NCI-H510A (cell line): Measurements from ENCODE around the gene NACC1.
"Not testable (repeated sequence)": the region's sequence is repeated elsewhere in the genome, so short reads cannot be mapped to it uniquely, and the experiment has no call there.

Experiments used
- DNase-seq: peaks from one replicate; lab custom pipeline; 2025; lab: John Stamatoyannopoulos, UW

The NACC1 gene

DNA sequence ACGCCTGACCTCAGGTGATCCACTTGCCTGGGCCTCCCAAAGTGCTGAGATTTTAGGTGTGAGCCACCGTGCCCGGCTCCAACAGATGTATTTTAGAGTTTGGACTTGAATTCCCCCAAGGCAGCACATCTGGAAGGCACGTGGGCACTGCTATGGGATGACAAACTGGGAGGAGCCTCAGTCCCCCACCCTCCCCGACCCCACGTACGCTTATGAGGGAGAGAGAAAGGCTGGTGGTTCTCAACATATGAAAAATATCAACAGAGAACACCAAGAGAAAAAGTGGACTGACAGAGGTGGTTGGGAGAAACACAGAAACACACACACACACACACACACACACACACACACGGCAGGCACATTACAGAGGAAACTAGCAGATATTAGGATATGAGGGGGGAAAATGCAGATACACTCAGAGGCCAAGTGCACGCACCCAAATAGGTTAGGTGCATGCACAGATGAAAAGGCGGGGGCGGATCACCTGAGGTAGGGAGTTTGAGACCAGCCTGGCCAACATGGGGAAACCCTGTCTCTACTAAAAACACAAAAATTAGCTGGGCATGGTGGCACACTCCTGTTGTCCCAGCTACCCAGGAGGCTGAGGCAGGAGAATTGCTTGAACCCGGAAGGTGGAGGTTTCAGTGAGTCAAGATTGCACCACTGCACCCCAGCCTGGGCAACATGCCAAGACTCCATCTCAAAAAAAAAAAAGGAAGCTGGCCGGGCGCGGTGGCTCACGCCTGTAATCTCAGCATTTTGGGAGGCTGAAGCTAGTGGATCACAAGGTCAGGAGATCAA, 28.9 kb downstream of the NACC1 start:
- no peak for DNase-seq

DNA sequence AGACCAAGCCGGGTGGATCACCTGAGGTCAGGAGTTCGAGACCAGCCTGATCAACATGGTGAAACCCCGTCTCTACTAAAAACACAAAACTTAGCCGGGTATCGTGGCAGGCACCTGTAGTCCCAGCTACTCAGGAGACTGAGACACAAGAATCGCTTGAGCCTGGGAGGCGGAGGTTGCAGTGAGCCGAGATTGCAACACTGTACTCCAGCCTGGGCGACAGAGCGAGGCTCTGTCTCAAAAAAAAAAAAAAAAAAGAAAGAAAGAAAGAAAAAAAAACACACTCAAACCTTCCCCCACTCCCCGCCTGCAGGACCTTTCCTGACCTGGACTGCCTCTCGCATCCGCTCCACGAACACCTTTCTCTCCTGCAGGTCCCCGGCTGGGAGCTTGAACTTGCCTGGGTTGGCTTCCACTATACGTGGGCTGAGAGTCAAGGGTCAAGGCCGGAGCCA, 31.1 kb downstream of the NACC1 start:
- not testable (repeated sequence) for DNase-seq

DNA sequence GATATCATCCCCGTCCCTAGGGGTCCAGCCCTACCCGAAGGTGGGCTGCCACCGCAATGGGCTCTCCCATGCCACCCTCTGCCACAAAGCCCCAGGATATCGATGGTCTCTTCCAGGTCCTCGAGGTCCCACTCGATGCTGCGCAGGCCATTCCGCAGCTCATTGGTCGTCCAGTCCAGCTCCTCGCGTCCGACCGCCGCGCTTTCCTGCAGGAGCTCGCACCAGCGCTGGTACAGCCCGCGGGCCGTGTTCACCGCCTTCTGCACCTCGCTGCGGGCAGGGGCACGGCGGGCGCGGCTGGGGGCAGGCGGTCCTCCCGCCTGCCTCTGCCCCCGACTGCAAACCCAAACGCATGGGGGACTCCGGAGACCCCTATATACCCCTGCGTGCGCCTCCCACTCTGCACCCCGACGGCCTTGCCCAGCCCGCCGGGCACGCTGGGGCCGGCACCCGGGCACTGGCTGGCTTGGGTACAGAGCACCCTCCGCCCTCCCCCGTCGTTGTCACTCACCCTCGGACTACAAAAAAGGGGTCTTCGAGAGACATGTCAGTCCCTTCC, 31.6 kb downstream of the NACC1 start:
- peak; percentile 54 for DNase-seq

DNA sequence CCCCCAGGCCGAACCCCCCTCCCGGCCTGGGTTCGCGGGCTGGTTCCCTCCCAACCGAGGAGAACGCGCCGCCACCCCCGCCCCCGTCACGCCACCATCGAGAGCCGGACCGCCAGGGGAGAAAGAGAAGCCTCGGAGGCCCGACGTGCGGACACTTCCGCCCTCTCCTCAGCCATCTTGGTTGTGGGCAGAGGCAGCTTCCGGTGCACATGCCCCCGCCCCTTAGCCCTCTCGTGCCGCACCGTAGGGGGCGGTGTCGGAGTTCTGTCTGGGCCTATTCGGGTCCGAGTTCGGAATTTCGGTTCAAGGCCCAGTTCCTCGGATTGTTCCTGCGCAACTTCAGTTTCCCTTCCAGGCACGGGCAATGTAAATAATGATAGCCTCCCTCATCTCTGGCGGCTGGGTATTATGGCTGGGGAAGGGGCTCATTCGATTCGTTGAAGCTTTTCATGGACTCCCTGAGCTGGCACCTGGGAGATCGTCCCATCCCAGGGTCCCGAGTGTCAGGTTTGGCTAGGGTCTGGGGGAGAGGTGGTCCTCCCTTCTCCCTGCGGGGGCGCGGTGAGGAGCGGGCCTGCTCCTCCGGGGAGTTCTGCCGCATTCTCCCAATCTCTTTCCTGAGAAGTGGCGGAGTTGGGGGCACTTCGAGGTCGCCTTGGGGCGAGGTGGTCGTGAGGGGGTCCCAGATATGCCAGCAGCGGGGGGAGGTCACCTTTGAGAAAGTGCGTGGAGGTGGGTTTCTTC, 32.3 kb downstream of the NACC1 start, which contains the start of the genes IER2 and STX10:
Gene IER2 (plus strand): TSS at position 225 of the 744 bp plus-strand sequence. CDS start 2,776 bp downstream, outside the sequence.
Gene STX10 (minus strand): TSS at position 189 of the 744 bp plus-strand sequence. CDS start 202 bp downstream, outside the sequence.
- DNase-seq, result peak; percentile 89

DNA sequence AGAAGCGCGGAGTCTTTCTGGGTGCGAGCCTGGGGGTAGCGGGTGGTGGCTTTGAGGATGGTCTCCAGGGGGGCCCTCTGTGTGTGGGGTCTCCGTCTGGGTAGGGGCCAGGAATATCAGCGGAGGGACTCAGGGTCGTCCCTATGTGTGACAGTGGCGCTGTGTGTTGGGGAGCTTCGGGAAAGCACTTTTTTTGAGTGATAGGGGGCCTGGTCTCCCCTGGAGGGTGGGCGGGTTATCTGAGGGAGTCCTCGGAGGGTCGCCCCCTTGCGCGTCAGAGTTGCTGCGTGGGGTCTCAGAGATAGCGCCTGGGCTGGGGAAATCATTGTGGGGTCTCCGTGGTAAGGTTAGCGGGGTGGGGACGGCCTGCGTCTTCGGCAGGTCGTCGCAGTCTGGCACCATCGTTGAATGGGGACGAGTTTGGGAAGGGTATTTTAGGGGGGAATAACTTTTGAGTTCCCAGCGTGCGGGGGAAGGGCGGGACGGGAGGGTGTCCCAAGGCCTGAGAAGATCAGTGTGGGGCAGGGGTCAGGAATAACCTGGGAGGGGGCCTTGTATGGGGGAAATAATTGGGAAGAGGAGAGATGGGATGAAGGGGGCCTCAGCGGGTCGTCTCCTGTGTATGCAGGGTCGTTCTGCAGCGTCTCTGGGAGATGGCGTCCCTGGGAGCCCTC, 33.0 kb downstream of the NACC1 start:
- no peak for DNase-seq

DNA sequence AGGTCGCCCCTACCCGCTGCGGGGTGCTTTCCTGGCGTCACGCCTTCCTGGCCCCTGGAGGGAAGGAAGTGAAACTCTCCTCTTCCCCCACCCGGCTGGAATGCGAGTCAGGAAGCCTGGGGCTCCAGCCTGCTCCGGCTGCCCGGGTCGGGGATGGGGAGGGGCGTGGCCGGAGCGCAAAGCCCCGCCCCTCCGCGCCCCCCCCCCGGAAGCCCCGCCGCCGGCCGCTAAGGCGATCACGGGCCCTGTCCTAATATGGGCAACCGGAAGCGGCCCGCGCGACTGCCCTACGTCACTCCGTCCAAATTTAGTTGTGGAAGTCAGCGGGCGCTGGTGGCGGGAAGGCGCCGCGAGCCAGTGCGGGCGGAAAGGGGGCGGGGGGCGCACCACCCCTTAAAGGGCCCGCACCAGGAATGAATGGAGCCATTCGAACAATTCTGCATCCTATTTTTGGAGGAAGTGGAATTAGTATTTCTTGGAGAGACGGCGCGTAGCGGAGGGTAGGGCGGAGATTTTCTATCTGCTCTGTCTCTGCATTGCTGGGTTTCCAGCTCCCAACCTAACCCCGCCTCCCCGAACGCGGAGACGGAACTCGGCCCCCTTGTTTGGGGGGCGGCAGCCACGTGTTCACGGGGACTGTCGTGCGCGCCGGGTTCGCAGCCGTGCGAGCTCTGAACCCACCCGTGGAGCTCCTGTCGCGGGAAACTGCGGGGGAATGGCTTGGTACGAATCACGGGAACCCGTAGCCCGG, 33.7 kb downstream of the NACC1 start:
- DNase-seq, result peak; percentile 98

DNA sequence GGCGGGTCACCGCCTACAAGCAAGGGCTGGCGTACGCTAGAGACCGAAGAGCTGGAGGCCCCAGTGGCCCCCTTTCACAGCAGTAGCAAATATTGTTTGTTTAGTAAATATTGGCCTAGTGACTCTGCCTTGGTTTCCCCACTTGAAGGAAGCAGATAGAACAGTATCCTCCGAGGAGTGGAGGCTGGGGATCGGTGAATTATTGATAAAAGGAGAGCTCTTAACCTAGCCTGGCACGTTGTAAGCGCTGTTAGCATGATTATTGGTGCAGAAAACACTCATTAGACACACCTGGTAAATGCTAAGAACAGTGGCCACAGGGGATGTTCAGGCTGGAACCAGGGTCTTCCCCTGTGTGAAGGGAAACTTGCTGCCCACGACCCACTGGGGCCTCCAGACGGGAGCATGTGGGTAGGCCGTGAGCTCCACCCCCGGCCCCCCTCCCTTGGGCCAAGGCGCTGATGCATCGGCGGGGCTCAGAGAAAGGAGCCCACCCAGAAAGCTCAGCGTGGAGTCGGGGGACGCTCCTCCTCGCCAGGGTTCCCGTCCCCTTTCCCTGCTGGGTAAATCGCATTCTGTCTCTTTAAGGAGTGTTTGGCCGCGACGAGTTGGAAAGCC, 34.4 kb downstream of the NACC1 start:
- DNase-seq, result peak; percentile 85

DNA sequence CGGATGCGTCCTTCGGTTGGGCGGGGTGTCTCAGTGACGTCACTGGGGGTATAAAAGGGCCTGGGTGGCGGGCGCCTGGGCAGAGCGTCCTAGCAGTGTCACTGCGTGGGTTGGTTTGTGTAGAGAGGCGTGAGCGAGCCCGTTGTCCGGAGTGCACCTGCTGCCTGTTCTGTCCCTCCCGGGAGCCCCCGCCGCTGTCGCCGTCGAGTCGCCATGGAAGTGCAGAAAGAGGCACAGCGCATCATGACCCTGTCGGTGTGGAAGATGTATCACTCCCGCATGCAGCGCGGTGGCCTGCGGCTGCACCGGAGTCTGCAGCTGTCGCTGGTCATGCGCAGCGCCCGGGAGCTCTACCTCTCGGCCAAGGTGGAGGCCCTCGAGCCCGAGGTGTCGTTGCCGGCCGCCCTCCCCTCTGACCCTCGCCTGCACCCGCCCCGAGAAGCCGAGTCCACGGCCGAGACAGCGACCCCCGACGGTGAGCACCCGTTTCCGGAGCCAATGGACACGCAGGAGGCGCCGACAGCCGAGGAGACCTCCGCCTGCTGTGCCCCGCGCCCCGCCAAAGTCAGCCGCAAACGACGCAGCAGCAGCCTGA, 35.0 kb downstream of the NACC1 start:
- DNase-seq, result no peak

DNA sequence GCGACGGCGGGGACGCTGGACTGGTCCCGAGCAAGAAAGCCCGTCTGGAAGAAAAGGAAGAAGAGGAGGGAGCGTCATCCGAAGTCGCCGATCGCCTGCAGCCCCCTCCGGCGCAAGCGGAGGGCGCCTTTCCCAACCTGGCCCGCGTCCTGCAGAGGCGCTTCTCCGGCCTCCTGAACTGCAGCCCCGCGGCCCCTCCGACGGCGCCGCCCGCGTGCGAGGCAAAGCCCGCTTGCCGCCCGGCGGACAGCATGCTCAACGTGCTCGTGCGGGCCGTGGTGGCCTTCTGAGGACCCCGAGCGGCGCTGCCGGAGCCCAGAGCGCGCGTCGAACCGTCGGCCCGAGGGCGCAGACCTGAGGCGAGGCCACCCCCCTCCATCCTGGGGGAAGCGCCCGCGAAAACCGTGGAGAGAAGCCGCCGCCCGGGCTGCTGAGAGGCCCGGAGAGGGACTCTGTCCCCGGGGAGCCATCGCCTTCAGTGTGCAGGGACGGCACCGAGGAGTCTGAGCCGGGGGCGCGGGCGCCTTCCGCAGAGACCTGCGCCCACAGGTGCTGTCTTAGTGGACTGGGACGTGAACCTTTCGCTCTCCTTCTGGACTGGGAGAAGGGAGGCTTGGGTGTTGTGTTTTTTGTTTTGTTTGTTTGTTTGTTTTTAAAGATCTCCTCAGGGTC, 35.6 kb downstream of the NACC1 start:
- DNase-seq, result no peak

DNA sequence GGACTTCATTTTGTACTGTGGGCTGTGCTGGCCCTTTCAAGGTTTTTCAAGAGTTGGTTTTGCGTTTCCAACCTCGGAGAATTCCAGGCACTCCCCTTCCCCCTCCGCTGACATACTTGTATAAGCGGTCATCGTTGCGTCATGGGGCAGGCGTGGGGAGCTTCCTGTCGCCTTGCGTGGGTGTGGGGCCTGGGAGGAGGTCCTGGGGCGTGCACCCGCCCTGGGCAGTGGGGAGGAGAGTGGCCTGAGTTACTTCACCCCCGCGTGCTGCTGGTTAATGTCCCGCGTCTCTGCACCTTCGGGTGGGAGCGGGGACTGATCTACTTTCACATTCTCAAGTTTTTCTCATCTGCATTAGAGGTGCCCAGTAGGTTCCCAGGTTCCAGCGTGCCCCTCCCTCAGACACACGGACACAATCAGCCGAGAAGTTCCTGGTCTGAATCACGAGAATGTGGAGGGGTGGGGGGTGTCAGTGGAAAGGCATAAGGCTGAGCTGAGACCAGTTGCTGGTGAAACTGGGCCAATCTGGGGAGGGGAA, 36.2 kb downstream of the NACC1 start:
- DNase-seq, result peak; percentile 29

DNA sequence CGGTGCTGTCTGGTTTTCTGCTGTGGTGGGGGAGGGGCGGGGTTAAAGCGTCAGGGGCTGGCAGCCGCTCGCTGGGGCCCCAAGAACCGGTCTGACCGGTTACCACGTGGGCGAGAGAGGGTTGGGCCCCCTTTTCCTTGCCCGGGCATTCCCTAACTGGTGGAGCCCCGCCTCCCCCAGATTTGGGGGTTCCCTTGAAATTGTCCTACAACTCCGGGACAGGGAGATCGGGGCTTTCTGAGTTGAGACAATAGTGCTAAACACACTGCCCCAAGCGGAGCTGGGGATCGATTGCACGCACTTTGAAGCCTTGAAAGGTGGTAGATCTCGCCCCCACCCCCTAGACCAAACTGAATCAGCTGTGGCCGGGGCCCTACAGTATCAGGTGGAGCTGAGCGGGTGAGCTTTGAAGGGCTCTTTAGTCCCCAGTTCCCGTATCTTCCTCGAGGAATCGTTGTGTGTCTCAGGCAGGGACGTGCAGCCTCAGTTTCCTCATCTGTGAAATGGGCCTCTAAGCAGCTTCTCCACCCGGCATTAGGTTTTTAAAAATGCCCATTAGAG, 36.9 kb downstream of the NACC1 start:
- DNase-seq, result peak; percentile 79

DNA sequence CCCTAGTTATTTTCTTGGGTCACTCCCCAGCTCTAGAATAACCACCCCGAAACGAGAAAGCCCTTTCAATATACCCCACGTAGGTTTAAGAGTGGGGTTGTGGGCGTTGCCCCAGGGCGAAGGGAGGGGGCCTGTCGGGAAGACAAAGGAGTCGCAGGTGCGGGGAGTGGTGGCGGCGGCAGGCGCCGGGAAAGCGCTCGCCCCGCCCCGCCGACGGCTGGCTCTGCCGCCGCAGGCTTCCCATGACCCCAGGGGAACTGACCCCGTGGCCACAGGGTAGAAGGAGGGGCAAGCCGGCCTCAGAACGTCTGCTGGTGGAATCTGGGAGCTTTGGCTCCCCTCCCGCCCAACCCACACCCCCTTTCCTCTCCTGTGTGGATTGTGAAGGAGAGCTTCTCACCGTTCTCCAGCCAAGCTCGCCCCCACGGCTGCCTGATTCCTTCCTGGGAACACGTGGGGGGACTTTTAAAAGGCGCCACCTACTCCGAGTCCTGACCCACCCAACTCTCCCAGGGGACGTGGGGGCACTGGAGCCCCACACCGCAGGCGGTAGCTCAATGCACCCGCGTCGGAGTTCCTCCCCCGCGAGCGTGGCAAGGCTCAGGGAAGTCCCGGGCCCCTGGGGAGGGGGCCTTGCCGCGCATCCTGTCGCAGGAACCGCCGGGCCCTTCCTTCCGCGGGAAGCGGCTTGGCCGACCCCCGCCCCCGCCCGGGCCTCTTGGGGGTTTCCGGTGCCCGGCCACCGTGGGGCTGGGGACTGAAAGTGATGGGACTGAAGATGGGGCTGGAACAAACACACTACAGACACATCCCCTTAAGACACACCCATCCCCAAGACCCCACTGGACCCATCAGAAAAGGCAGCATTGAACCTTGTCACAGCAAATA, 37.7 kb downstream of the NACC1 start:
- peak; percentile 62 for DNase-seq

DNA sequence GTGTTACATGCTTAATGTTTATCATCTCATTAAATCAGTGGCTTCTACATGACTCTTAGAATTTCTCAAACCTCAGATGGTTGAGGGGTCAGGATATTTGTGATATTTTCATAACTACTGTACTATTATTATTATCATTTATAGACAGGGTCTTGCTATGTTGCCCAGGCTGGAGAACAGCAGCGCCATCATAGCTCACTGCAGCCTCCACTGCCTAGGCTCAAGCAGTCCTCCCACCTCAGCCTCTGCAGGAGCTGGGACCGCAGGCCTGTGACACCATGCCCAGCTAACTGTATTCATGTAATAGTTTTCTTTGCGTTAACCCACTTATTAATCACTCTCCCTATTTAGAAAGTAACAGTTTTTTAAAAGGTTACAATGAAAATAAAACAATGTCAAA, 41.6 kb downstream of the NACC1 start:
- no peak for DNase-seq

DNA sequence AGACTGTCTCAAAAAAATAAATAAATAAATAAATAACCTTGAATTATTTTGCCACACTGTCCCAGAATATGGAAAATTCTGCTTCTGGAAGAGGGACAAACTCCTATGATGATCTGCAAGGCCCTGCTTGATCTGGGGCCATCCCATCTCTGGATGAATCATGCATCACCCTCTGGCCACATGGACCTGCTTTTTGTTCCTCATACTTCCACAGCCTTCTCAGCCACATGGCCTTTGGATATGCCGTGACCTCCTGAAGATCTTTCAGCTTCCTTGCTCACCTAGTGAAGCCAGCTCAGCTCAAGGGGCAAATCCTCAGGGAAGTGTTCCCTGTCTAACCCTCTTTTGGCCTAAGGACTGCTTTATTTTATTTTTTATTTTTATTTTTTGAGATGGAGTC, 42.5 kb downstream of the NACC1 start:
- DNase-seq, result no peak

DNA sequence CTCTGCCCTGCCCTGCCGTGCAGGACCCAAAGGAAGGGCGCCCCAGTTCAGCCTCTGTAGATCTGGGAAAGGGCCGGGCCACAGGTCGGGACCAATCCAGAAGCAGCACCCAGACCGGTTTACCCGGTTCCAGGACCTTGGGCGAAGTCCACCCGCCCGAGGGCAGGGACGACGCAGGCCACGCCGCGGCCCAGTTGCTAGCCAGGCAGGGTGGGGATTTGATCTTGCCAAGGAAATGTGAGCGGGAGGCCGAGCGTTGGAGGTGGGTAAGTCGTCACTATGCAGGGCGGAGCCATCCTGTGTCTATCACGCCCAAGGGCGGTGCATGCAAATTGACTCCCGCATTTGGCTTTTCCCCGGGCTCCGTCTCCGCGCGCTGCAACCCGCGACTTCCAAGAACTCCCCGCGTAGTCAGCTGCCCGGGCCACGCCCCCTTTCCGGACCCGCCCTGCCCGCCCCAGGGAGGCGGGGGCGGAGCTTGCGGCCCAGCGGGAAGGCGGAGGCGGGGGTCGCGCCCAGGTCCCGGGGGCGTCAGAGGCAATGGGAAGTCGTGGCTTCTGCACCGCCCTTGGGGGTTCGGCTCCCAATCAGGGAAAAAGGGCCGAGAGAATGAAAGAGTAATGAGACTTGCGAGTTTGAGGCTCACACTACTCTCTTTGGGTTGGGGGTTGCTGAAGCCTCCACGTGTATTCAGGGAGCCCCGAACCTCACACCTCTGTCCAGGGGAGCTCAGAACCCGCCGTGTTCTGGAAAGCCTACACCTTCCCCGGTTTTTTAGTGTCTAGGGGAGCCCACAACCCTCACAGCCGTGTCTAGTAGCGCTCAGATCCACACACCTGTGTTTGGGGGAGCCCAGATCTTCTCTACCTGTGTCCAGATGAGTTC, 44.9 kb downstream of the NACC1 start:
- DNase-seq, result peak; percentile 96

DNA sequence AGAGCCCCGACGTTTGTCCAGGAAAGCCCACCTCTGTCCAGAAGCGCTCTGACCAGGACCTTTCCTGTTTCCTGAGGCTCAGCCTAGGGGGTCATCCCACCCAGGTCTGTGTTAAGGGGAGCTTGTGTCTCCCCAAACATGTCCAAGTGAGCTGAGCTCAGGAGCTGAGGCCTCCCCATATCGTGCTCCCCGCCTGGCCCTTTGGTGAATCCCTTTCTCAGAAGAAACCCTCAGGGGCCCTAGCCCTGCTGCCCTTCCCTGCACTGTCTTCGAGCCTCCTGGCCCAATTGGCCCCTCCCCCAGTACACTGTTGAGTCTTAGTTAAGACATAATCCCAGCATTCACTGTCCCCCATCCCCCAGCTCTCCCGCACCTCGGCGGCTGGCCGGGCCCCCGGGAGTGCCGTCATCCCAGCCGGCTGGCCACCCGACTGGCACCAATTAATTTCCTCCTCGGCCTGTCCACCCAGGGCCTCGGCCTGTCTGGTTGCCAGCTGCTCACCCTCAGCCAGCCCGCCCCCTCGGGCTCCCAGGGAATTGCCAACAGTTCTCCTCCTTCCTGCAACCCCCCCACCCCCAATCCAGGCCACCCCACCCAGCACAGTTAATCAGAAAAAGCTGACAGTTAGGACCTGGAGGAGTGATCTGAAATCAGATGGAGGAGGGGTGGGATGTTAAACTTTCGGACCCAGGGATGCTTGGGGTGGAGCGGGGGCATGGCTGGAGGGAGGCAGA, 45.7 kb downstream of the NACC1 start:
- peak; percentile 66 for DNase-seq
